Heart right ventricle (tissue), 16 donors: ENCODE measurements around the gene DOCK3. TPM values are rescaled to one million over a fixed set of nuclear protein-coding genes. Genes with fewer than 3 reads are reported as not detected.
A peak's percentile ranks its signal among the peaks of the same experiment; 100 is the strongest.

Experiments used
- ATAC-seq, 8 donors: fragments of 200-7000 bp; cut with Tn5 transposase; one replicate each; pipeline ENCODE4 v1.9.1; 2020; ENCODE audit warnings: mild to moderate bottlenecking in 8 of 8, moderate library complexity in 8 of 8, moderate number of reproducible peaks in 1 of 8
- DNase-seq, 2 donors: peaks; one replicate each; pipeline ENCODE4 v3.0.0-alpha.2; 2020
- H3K27ac ChIP-seq, 10 donors: fragments of 200-600 bp; sonication (generic) in 2 of 10; one replicate each; pipeline versions ENCODE4 v1.5.0 to v1.8.0; 2020 to 2022; ENCODE audit warnings: mild to moderate bottlenecking in 3 of 10
- H3K27me3 ChIP-seq, 7 donors: fragments of 200-600 bp; one replicate each; pipeline ENCODE4 v1.8.0; 2021 to 2022; ENCODE audit warnings: mild to moderate bottlenecking in 2 of 7
- H3K36me3 ChIP-seq, 9 donors: fragments of 200-600 bp; sonication (generic) in 1 of 9; one replicate each; pipeline versions ENCODE4 v1.5.0 to v1.8.0; 2020 to 2022; ENCODE audit warnings: mild to moderate bottlenecking in 2 of 9
- H3K4me1 ChIP-seq, 9 donors: fragments of 200-600 bp; sonication (generic) in 1 of 9; one replicate each; pipeline versions ENCODE4 v1.5.0 to v1.8.0; 2020 to 2022; ENCODE audit warnings: mild to moderate bottlenecking in 4 of 9
- H3K4me3 ChIP-seq, 10 donors: fragments of 200-600 bp; sonication (generic) in 2 of 10; one replicate each; pipeline versions ENCODE4 v1.5.0 to v1.8.0; 2020 to 2022; ENCODE audit warnings: mild to moderate bottlenecking in 7 of 10, moderate library complexity in 2 of 10
- H3K9me3 ChIP-seq, 11 donors: fragments of 200-600 bp in 10 of 11; sonication (generic) in 2 of 11; one replicate each; pipeline versions ENCODE4 v1.5.0 to v1.8.0; 2013 to 2022; ENCODE audit warnings: mild to moderate bottlenecking in 2 of 11, control low read depth in 1 of 11, moderate library complexity in 1 of 11
- CTCF ChIP-seq, 9 donors: fragments of 200-600 bp; sonication (generic) in 2 of 9; IDR thresholded peaks; one replicate each; pipeline versions ENCODE4 v1.5.0 to v1.8.0; 2021 to 2022; ENCODE audit warnings: antibody characterized with exemption in 9 of 9, mild to moderate bottlenecking in 5 of 9, moderate library complexity in 1 of 9
- WGBS, 2 donors: extraction: QIAGEN DNeasy Blood & Tissue Kit; methylation state at CpG; one replicate each; pipeline ENCODE4 v1.1.7; 2013; ENCODE audit warnings: inconsistent platforms in 1 of 2; 5-methylcytosine and 5-hydroxymethylcytosine counted together
- intact Hi-C, 10 donors: fragments of 100-400 bp; cut with DNase I; formaldehyde crosslinking; loops; one replicate each; pipeline versions ENCODE4 v1.11.1 to v1.14.2; 2022
- polyA plus RNA-seq, 2 donors: library from polyadenylated mRNA; stranded (reverse); fragments of 200-250 nt; gene quantifications; one replicate each; pipeline ENCODE4 v1.2.3, GENCODE V29; 2013
- total RNA-seq, 10 donors: library from RNA; stranded (reverse); fragmentation: NEBNext Ultra II Directional in 3 of 10; extraction: Animal tissue kit (Norgen Biotek cat#: 25700) in 3 of 10; gene quantifications; one replicate each; pipeline versions ENCODE4 v1.2.1 to v1.2.4, GENCODE V29; 2021 to 2023
- donor health status: Arrhythmogenic right ventricular cardiomyopathy.
- donor health status: ischemic (EF 13 %, LVEDD 7.1; RV severe dilation, severe dysfunction).
- donor health status: healthy with polysubstance abuse.
- donor health status: DM: no; HTN: yes; CAD: no.
- donor health status: DM: no; HTN: no; CAD: no.
- donor health status: ischemic (EF 25% LVEDD 6.9; RV normal size, moderate dysfunction).
- donor health status: ischemic (EF 25% LVEDD 5.7; RV mildly dilated, moderate dysfunction).
- donor health status: healthy.
- donor health status: DM: yes; HTN: yes; CAD: no.
- donor health status: Ischemic cardiomyopathy.
- donor health status: ischemic (EF 35%, LVEDD 5.7; RV mildly dilated, moderate dysfunction).
- donor health status: nonischemic (EF 11% LVEDD 7.7; RV severe dilation, severe dysfunction).
- donor health status: DM: yes; HTN: yes; CAD: no.
- donor health status: PGD.
- donor health status: ischemic (EF 29% LVEDD 5.4; RV normal size, mild dysfunction).
- donor health status: nonischemic (EF 23%, LVEDD 6.1; RV moderate dilation, normal function).

Gene DOCK3
- total and polyA plus RNA-seq, 12 donors = 1.2 to 6.6 (median 4.7) TPM

- Histone ChIP-seq H3K27me3 (peaks cover 0 to 40% (median 25%) of the 10 kb centered on the region in 7 donors), H3K4me1 (peaks cover 0 to 24% (median 5%) of the 10 kb centered on the region in 9 donors), H3K9me3 (no peaks in the 10 kb centered on the region), H3K4me3 (no peak overlapping the region), H3K36me3 (no peaks in the 10 kb centered on the region), H3K27ac (no peak overlapping the region)
- DNase-seq (no peak), ATAC-seq (peak in 2 of 8 donors; percentile 15 to 36)
- WGBS, 2 donors = 35 to 47% methylated on average over 4 of the region's 4 CpGs
- intact Hi-C loops = loop anchor here in 2 of 10 donors (10.0 kb wide), 2 partner anchors 97 to 223 kb away; no protein-coding TSS in a partner anchor
- no peak for TF ChIP-seq CTCF (IDR thresholded peaks at IDR 0.05)
Observed at GRCh38 chr3:50671331-50671730, 3.4 kb upstream of the DOCK3 start.

GRCh38 chr3:50672656-50673055 is 2.1 kb upstream of the DOCK3 start:
- H3K27me3 ChIP-seq = peaks cover 0 to 53% (median 38%) of the 10 kb centered on the region in 7 donors
- ATAC-seq (no peak), DNase-seq (no peak)
- no peak overlapping the region for H3K27ac ChIP-seq
- no peak for TF ChIP-seq CTCF (IDR thresholded peaks at IDR 0.05)
- no peaks in the 10 kb centered on the region for H3K9me3 ChIP-seq
- no peak overlapping the region for H3K4me3 ChIP-seq
- no peaks in the 10 kb centered on the region for H3K36me3 ChIP-seq
- intact Hi-C loops = loop anchor here in 2 of 10 donors (10.0 kb wide), 2 partner anchors 98 to 222 kb away; no protein-coding TSS in a partner anchor
- 84 to 88% methylated on average over 3 of the region's 3 CpGs for WGBS, 2 donors
- peaks cover 0 to 16% (median 5%) of the 10 kb centered on the region in 9 donors for H3K4me1 ChIP-seq

- Histone ChIP-seq H3K36me3 (no peaks in the 10 kb centered on the region), H3K27ac (no peak overlapping the region), H3K4me3 (no peak overlapping the region), H3K4me1 (peaks cover 0 to 16% (median 5%) of the 10 kb centered on the region in 9 donors), H3K27me3 (peaks cover 0 to 66% (median 51%) of the 10 kb centered on the region in 7 donors), H3K9me3 (no peaks in the 10 kb centered on the region)
- ATAC-seq (peak in 1 of 8 donors; percentile 5), DNase-seq (no peak)
- WGBS, 2 donors = 47 to 49% methylated on average over 3 of the region's 3 CpGs
- TF ChIP-seq CTCF (IDR thresholded peaks at IDR 0.05) = no peak
- intact Hi-C loops = loop anchor here in 2 of 10 donors (10.0 kb wide), 2 partner anchors 99 to 221 kb away; no protein-coding TSS in a partner anchor
Observed at GRCh38 chr3:50673931-50674330, 796 bp upstream of the DOCK3 start.

GRCh38 chr3:50675179-50676030 is 678 bp downstream of the DOCK3 start:
- H3K36me3 ChIP-seq = no peaks in the 10 kb centered on the region
- peak overlapping the region in 9 of 10 donors; percentile 39 to 57 (median 51) for H3K4me3 ChIP-seq
- H3K27ac ChIP-seq = no peak overlapping the region
- peaks cover 3 to 80% (median 57%) of the 10 kb centered on the region in 7 donors for H3K27me3 ChIP-seq
- H3K9me3 ChIP-seq = no peaks in the 10 kb centered on the region
- peaks cover 0 to 16% (median 5%) of the 10 kb centered on the region in 9 donors for H3K4me1 ChIP-seq
- TF ChIP-seq CTCF (IDR thresholded peaks at IDR 0.05) = peak; percentile 26 to 65 (median 41)
- intact Hi-C loops = loop anchor here in 2 of 10 donors (10.0 kb wide), 2 partner anchors 101 to 219 kb away; no protein-coding TSS in a partner anchor
- WGBS, 2 donors = 3 to 9% methylated on average over 26 to 65 of the region's 65 CpGs
- ATAC-seq = peak in 7 of 8 donors; percentile 26 to 72 (median 62)
- DNase-seq = peak; percentile 49 to 62
